A673 (cell line): ENCODE data around the gene CHGA. TPM values are rescaled to one million over a fixed set of nuclear protein-coding genes. Genes with fewer than 3 reads are reported as not detected.

Source experiments
- BruUV-seq: library from RNA; stranded (reverse); fragments of 400-500 nt; replicated peaks from 2 replicates; lab custom pipeline; 2021; lab: Mats Ljungman, UMichigan
- CTCF ChIA-PET: fragments of 300-600 bp; sonication (Branson Sonifier 250); formaldehyde crosslinking; loops from one replicate; lab custom pipeline; 2022; ENCODE audit warnings: antibody characterized with exemption; lab: Charles Lee
- POLR2A ChIA-PET: fragments of 300-600 bp; sonication (Branson Sonifier 250); formaldehyde crosslinking; loops from one replicate; lab custom pipeline; 2022; ENCODE audit warnings: antibody characterized with exemption; ENCODE audit not compliant: low non-redundant PET; lab: Charles Lee
- DNase-seq: peaks from one replicate; pipeline ENCODE4 v3.0.0-alpha.2; 2015; ENCODE audit warnings: low spot score
- H3K27ac ChIP-seq: fragments of 200-600 bp; sonication (generic); 2 replicates; pipeline ENCODE4 v1.5.1; 2016; ENCODE audit warnings: mixed run types, low read depth, mild to moderate bottlenecking, mixed read lengths, antibody characterized with exemption, low read length; ENCODE audit not compliant: poor library complexity, severe bottlenecking
- H3K27me3 ChIP-seq: fragments of 200-600 bp; sonication (generic); replicated peaks from 2 replicates; pipeline ENCODE4 v1.6.1; 2017; ENCODE audit warnings: mixed run types, low read depth, mild to moderate bottlenecking, mixed read lengths, antibody characterized with exemption, low read length; ENCODE audit not compliant: insufficient read depth, poor library complexity
- H3K36me3 ChIP-seq: fragments of 200-600 bp; sonication (generic); 2 replicates; pipeline ENCODE4 v1.6.1; 2016; ENCODE audit warnings: mixed run types, mild to moderate bottlenecking, mixed read lengths, antibody characterized with exemption, low read length; ENCODE audit not compliant: insufficient read depth, poor library complexity, severe bottlenecking
- H3K4me1 ChIP-seq: fragments of 200-600 bp; sonication (generic); 2 replicates; pipeline ENCODE4 v1.6.1; 2017; ENCODE audit warnings: mixed run types, mild to moderate bottlenecking, mixed read lengths, antibody characterized with exemption, low read length; ENCODE audit not compliant: insufficient read depth, poor library complexity, severe bottlenecking
- H3K4me3 ChIP-seq: fragments of 200-600 bp; sonication (generic); 2 replicates; pipeline ENCODE4 v1.5.1; 2016; ENCODE audit warnings: low read depth, mixed run types, mild to moderate bottlenecking, mixed read lengths, low read length; ENCODE audit not compliant: poor library complexity, severe bottlenecking
- H3K9me3 ChIP-seq: fragments of 200-600 bp; sonication (generic); 2 replicates; pipeline ENCODE4 v1.6.1; 2016; ENCODE audit warnings: mixed run types, low read depth, mild to moderate bottlenecking, mixed read lengths, antibody characterized with exemption, low read length; ENCODE audit not compliant: poor library complexity, severe bottlenecking
- EZH2 ChIP-seq: fragments of 200-600 bp; sonication (generic); IDR thresholded peaks from 2 replicates; pipeline ENCODE4 v1.6.1; 2017; ENCODE audit warnings: borderline replicate concordance, low read depth, mild to moderate bottlenecking, mixed read lengths, antibody characterized with exemption, low read length; ENCODE audit not compliant: poor library complexity, severe bottlenecking
- intact Hi-C: fragments of 100-400 bp; cut with micrococcal nuclease; formaldehyde crosslinking; loops from one replicate; pipeline ENCODE4 v1.10.0; 2022; ENCODE audit not compliant: unreplicated experiment
- total RNA-seq: library from RNA; stranded (reverse); gene quantifications from 2 replicates; pipeline ENCODE4 v1.2.3, GENCODE V29; 2021
- TF ChIP-seq, protein P1 (sequence below): fragments of 300-800, 200-600 bp; sonication (generic); conservative IDR thresholded peaks from 2 replicates; pipeline ENCODE4 v1.5.1; 2017; ENCODE audit warnings: low read depth, mild to moderate bottlenecking, antibody characterized with exemption, low read length, moderate library complexity, mixed read lengths

The CHGA gene
- total RNA-seq, 1 experiment from 2014 or later, result 14.8 TPM

DNA sequence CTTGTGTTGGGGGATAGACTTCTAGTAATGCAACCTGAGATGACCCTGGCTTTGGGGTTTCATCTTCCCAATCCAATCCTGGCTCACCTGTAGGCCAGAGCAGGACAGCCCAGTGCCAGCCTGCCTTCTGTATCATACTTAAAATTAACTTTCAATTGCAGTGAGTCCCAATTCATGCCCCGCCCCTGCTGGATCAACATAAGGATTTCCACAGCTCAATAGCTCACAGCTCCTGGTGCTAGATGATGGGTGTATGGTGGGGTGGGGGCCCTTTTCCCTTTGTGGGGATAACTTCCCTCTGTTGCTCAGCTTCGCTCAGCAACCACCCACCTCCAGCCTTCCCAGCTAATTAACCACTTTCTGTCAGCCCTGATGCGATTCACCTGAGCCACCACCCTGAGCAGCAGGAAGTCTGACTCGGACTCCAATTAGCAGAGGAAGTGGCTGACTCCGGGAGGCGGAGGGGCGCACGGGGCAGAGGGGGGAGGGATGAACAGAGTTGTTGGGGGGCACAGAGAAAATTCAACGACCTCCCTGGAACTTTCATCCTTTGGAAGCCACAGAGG is 24.3 kb upstream of the CHGA start:
- no TSS peak for BruUV-seq
- TF ChIP-seq EZH2, result no peak
- TF ChIP-seq, protein P1, sequence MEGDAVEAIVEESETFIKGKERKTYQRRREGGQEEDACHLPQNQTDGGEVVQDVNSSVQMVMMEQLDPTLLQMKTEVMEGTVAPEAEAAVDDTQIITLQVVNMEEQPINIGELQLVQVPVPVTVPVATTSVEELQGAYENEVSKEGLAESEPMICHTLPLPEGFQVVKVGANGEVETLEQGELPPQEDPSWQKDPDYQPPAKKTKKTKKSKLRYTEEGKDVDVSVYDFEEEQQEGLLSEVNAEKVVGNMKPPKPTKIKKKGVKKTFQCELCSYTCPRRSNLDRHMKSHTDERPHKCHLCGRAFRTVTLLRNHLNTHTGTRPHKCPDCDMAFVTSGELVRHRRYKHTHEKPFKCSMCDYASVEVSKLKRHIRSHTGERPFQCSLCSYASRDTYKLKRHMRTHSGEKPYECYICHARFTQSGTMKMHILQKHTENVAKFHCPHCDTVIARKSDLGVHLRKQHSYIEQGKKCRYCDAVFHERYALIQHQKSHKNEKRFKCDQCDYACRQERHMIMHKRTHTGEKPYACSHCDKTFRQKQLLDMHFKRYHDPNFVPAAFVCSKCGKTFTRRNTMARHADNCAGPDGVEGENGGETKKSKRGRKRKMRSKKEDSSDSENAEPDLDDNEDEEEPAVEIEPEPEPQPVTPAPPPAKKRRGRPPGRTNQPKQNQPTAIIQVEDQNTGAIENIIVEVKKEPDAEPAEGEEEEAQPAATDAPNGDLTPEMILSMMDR, result no peak
- H3K36me3 ChIP-seq, result no peaks in the 10 kb centered on the region
- H3K9me3 ChIP-seq, result no peaks in the 10 kb centered on the region
- intact Hi-C loops, result no loop called here
- H3K27me3 ChIP-seq, result peaks cover 33% of the 10 kb centered on the region
- DNase-seq, result no peak
- no peak overlapping the region for H3K27ac ChIP-seq
- ChIA-PET CTCF (no interaction called here), POLR2A (interaction anchor here (0.7 kb wide), 1 partner anchor 9 kb away, joined by 13 read pairs; no protein-coding TSS in a partner anchor)
- H3K4me1 ChIP-seq, result no peaks in the 10 kb centered on the region
- no peak overlapping the region for H3K4me3 ChIP-seq

DNA sequence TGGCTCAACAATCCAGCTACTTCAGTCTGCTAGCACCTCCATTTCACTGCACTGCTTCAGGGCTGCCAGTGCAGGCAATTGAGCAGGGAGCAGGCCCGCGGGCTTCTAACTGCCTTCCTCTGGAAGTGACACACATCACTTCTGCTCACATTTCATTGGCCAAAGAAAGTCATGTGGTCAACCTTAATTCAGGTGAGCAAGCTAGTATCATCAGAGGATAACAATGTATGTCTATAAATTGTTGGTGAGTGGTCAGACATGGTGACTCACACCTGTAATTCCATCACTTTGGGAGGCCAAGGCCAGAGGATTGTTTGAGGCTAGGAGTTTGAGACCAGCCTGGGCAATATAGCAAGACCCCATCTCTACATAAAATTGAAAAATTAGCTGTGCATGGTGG is 22.3 kb upstream of the CHGA start:
- H3K9me3 ChIP-seq, result no peaks in the 10 kb centered on the region
- BruUV-seq, result no TSS peak
- CTCF ChIA-PET, result no interaction called here
- no peaks in the 10 kb centered on the region for H3K4me1 ChIP-seq
- no peak overlapping the region for H3K4me3 ChIP-seq
- no peak for DNase-seq
- intact Hi-C loops, result no loop called here
- H3K36me3 ChIP-seq, result no peaks in the 10 kb centered on the region
- TF ChIP-seq, protein P1, result no peak
- no peak for TF ChIP-seq EZH2
- H3K27ac ChIP-seq, result no peak overlapping the region
- peaks cover 41% of the 10 kb centered on the region for H3K27me3 ChIP-seq
- POLR2A ChIA-PET, result no interaction called here

DNA sequence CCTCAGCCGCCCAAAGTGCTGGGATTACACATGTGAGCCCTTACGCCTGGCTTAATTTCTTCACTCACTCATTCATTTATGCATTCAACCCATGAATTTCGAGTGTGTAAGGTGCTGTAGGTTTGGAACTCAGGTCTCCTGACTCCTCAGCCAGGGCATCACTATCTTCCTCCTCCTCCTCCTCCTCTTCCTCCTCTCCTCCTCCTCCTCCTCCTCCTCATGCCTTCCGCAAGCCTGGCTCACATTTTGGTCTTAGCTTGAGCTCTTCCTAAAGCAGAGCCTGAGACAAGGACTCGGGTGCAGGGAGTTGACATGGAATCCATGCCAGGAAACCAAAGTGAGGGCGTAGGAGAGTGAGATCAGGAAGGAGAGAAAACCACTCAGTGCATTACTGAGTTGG is 20.8 kb upstream of the CHGA start:
- BruUV-seq, result no TSS peak
- Histone ChIP-seq H3K4me1 (no peaks in the 10 kb centered on the region), H3K9me3 (no peaks in the 10 kb centered on the region), H3K36me3 (no peaks in the 10 kb centered on the region), H3K27me3 (peaks cover 41% of the 10 kb centered on the region), H3K4me3 (no peak overlapping the region), H3K27ac (no peak overlapping the region)
- CTCF ChIA-PET, result no interaction called here
- intact Hi-C loops, result no loop called here
- POLR2A ChIA-PET, result no interaction called here
- DNase-seq, result no peak
- TF ChIP-seq, protein P1, result no peak
- no peak for TF ChIP-seq EZH2
